K562 (cell line): ENCODE measurements around the gene USH2A. TPM values are rescaled to one million over a fixed set of nuclear protein-coding genes. Genes with fewer than 3 reads are reported as not detected.

Experiments
- ATAC-seq: fragments of 200-7000 bp; cut with Tn5 transposase; 3 replicates; pipeline ENCODE4 v1.9.1; 2020; ENCODE audit warnings: moderate library complexity
- BruUV-seq: library from RNA; stranded (reverse); fragments of 400-500 nt; replicated peaks from 2 replicates; lab custom pipeline; 2021; lab: Mats Ljungman, UMichigan
- CTCF ChIA-PET: fragments of 300-600 bp; formaldehyde crosslinking; extraction: SDS; loops from one replicate; lab custom pipeline; 2021; ENCODE audit warnings: low intra/inter-chr PET ratio; lab: Yijun Ruan, JAX
- POLR2A ChIA-PET: fragments of 300-600, 350-650 bp; sonication (Branson Sonifier 250); formaldehyde crosslinking; extraction: SDS; loops from one replicate; lab custom pipeline; 2021; ENCODE audit warnings: antibody characterized with exemption, inconsistent platforms; lab: Yijun Ruan, JAX
- DNase-seq, 4 experiments: peaks; one replicate each; pipeline versions ENCODE4 v3.0.0 to v3.0.0-alpha.2; 2011 to 2018; ENCODE audit warnings: low spot score in 3 of 4, mixed read lengths in 3 of 4; ENCODE audit errors: extremely low read depth in 1 of 4
- FAIRE-seq: peaks from 2 replicates; lab custom pipeline; 2011; peaks lifted over from hg19 to GRCh38; lab: Jason Lieb, UNC
- H2AFZ ChIP-seq: 2 replicates; pipeline ENCODE4 v1.6.0; 2011; ENCODE audit warnings: low read depth, low read length, control low read depth, inconsistent platforms
- H3K27ac ChIP-seq: fragments of 200-600 bp; 3 replicates; pipeline ENCODE4 v1.8.0; 2011; ENCODE audit warnings: low read depth, mild to moderate bottlenecking, control low read depth, inconsistent platforms, low read length, moderate library complexity, mixed read lengths; ENCODE audit errors: extremely low read depth
- H3K27me3 ChIP-seq, 2 experiments: fragments of 300-600 bp in 1 of 2; 2 replicates in 1 of 2; 3 replicates in 1 of 2; pipeline versions ENCODE4 v1.6.0 to v1.8.0; 2011; ENCODE audit warnings: inconsistent platforms in 2 of 2, low read length in 2 of 2, mild to moderate bottlenecking in 1 of 2, mixed read lengths in 1 of 2, moderate library complexity in 1 of 2; ENCODE audit not compliant: control insufficient read depth in 2 of 2, insufficient read depth in 2 of 2
- H3K36me3 ChIP-seq: fragments of 300-600 bp; 3 replicates; pipeline ENCODE4 v1.8.0; 2011; ENCODE audit warnings: mild to moderate bottlenecking, low read length, inconsistent platforms; ENCODE audit not compliant: control insufficient read depth, insufficient read depth
- H3K4me1 ChIP-seq, 2 experiments: fragments of 200-600 bp in 1 of 2; replicated peaks in 1 of 2; 2 replicates in 1 of 2; 3 replicates in 1 of 2; pipeline versions ENCODE4 v1.5.1 to v1.8.0; 2011; ENCODE audit warnings: inconsistent platforms in 2 of 2, low read length in 2 of 2, mild to moderate bottlenecking in 1 of 2, mixed read lengths in 1 of 2, moderate library complexity in 1 of 2; ENCODE audit not compliant: control insufficient read depth in 2 of 2, insufficient read depth in 2 of 2
- H3K4me2 ChIP-seq: 2 replicates; pipeline ENCODE4 v1.6.1; 2011; ENCODE audit warnings: low read length, control low read depth, inconsistent platforms, mixed read lengths; ENCODE audit not compliant: insufficient read depth
- H3K4me3 ChIP-seq: fragments of 200-600 bp; sonication (generic), shearing (Covaris generic); 2 replicates; pipeline ENCODE4 v1.5.1; 2016; ENCODE audit warnings: control low read depth, inconsistent platforms
- H3K79me2 ChIP-seq: fragments of 200-600 bp; 3 replicates; pipeline ENCODE4 v1.8.0; 2011; ENCODE audit warnings: low read length, inconsistent platforms; ENCODE audit not compliant: control insufficient read depth, insufficient read depth
- H3K9ac ChIP-seq, 2 experiments: 2 replicates each; pipeline versions ENCODE4 v1.6.0 to v1.6.1; 2011; ENCODE audit warnings: low read depth in 2 of 2, low read length in 2 of 2, control low read depth in 1 of 2, inconsistent platforms in 1 of 2, mild to moderate bottlenecking in 1 of 2, mixed read lengths in 1 of 2; ENCODE audit not compliant: insufficient read depth in 1 of 2
- H3K9me1 ChIP-seq: one replicate; pipeline ENCODE4 v1.6.0; 2011; ENCODE audit warnings: inconsistent platforms, mild to moderate bottlenecking, low read length, moderate library complexity; ENCODE audit not compliant: control insufficient read depth, insufficient read depth
- H3K9me3 ChIP-seq: replicated peaks from 2 replicates; pipeline ENCODE4 v1.5.1; 2011; ENCODE audit warnings: low read depth, low read length, inconsistent platforms; ENCODE audit not compliant: control insufficient read depth, insufficient read depth
- H4K20me1 ChIP-seq: replicated peaks from 2 replicates; pipeline ENCODE4 v1.6.1; 2011; ENCODE audit warnings: low read length, inconsistent platforms, mixed read lengths; ENCODE audit not compliant: control insufficient read depth, insufficient read depth
- CREM ChIP-seq: IDR thresholded peaks from 2 replicates; pipeline ENCODE4 v1.6.1; 2014; ENCODE audit warnings: antibody characterized with exemption, low read depth
- ETS2 ChIP-seq: IDR thresholded peaks from 2 replicates; pipeline ENCODE4 v1.6.1; 2016; ENCODE audit warnings: borderline replicate concordance, missing genetic modification characterization, mild to moderate bottlenecking, moderate library complexity, missing compliant biosample characterization; ENCODE audit not compliant: poor library complexity, severe bottlenecking
- GTF2A2 ChIP-seq: IDR thresholded peaks from 2 replicates; pipeline ENCODE4 v1.6.1; 2016; ENCODE audit warnings: mild to moderate bottlenecking, missing genetic modification characterization, missing compliant biosample characterization
- NELFE ChIP-seq: IDR thresholded peaks from 2 replicates; pipeline ENCODE4 v1.6.1; 2011; ENCODE audit warnings: mild to moderate bottlenecking; ENCODE audit not compliant: insufficient read depth, insufficient read length
- SOX6 ChIP-seq: fragments of 450-650 bp; IDR thresholded peaks from 2 replicates; pipeline ENCODE4 v1.6.1; 2014; ENCODE audit warnings: mild to moderate bottlenecking
- SRF ChIP-seq, 2 experiments: fragments of 250-450, 450-650 bp in 1 of 2; sonication (Bioruptor Pico) in 1 of 2; sonication (generic) in 1 of 2; formaldehyde crosslinking; IDR thresholded peaks; 2 replicates each; pipeline versions ENCODE4 v1.5.0 to v1.5.1; 2020 to 2022; ENCODE audit warnings: mild to moderate bottlenecking in 1 of 2, missing genetic modification reagents in 1 of 2
- TEAD2 ChIP-seq: fragments of 450-650 bp; IDR thresholded peaks from 2 replicates; pipeline ENCODE4 v1.6.1; 2016; ENCODE audit warnings: missing genetic modification characterization, control low read depth, missing compliant biosample characterization
- XRCC4 ChIP-seq: IDR thresholded peaks from one replicate; pipeline ENCODE4 v1.6.1; 2011; ENCODE audit not compliant: insufficient read depth, insufficient read length; ENCODE audit errors: extremely low read depth
- YBX1 ChIP-seq: fragments of 450-650 bp; IDR thresholded peaks from 2 replicates; pipeline ENCODE4 v1.7.1; 2016; ENCODE audit warnings: mild to moderate bottlenecking
- ZNF24 ChIP-seq: fragments of 450-650 bp; IDR thresholded peaks from 2 replicates; pipeline ENCODE4 v1.6.1; 2016
- ZNF584 ChIP-seq: fragments of 200-800 bp; sonication (Bioruptor generic); IDR thresholded peaks from 2 replicates; pipeline ENCODE4 v1.6.1; 2016; ENCODE audit warnings: low read depth, mild to moderate bottlenecking, missing genetic modification characterization, missing compliant biosample characterization
- ZNF764 ChIP-seq: fragments of 250-450 bp; sonication (Bioruptor Pico); IDR thresholded peaks from 2 replicates; pipeline ENCODE4 v1.4.0; 2020; ENCODE audit warnings: low read depth, mild to moderate bottlenecking, moderate library complexity
- ZSCAN32 ChIP-seq: fragments of 450-650 bp; formaldehyde crosslinking; IDR thresholded peaks from 2 replicates; pipeline ENCODE4 v1.4.0; 2020; ENCODE audit warnings: mild to moderate bottlenecking, moderate library complexity
- WGBS: fragments of 100-300 bp; shearing (Covaris generic); methylation state at CpG from one replicate; pipeline ENCODE4 v1.1.6; 2016; ENCODE audit warnings: low coverage, mixed read lengths; ENCODE audit not compliant: insufficient coverage; ENCODE audit errors: missing lambda C conversion rate; 5-methylcytosine and 5-hydroxymethylcytosine counted together
- in situ Hi-C: fragments of 300-500 bp; cut with MboI; formaldehyde crosslinking; loops from 4 replicates; pipeline ENCODE4 v1.15.0; 2018; ENCODE audit warnings: inconsistent platforms, mixed read lengths
- intact Hi-C: fragments of 100-400 bp; cut with micrococcal nuclease; formaldehyde crosslinking; loops from 2 replicates; pipeline ENCODE4 v1.14.2; 2022
- polyA plus RNA-seq, 8 experiments: library from polyadenylated mRNA; depleted of rRNA in 4 of 8; stranded (reverse) in 5 of 8; unstranded in 3 of 8; fragments of >200 nt; fragmentation: Nextera tagmentation in 2 of 8; fragmentation: Illumina TruSeq in 1 of 8; extraction: Ambion mirVana in 2 of 8; extraction: Trizol in 1 of 8; gene quantifications; 2 replicates each; pipeline versions ENCODE4 v1.2.1 to v1.2.3, GENCODE V29; 2011 to 2014; ENCODE audit warnings: inconsistent platforms in 1 of 8, missing spikeins in 1 of 8
- total RNA-seq, 7 experiments: library from RNA; depleted of rRNA in 6 of 7; stranded (reverse); fragments of >200 nt in 6 of 7; fragmentation: Illumina TruSeq in 2 of 7; extraction: Trizol in 2 of 7; gene quantifications; 2 replicates each; pipeline versions ENCODE4 v1.2.1 to v1.2.3, GENCODE V29; 2011 to 2021; ENCODE audit warnings: low replicate concordance in 1 of 7
- TF ChIP-seq, protein P1 (sequence below): fragments of 450-650 bp; IDR thresholded peaks from 2 replicates; pipeline ENCODE4 v1.6.1; 2016; ENCODE audit warnings: low read depth, mild to moderate bottlenecking, moderate library complexity

The USH2A gene
- total and polyA plus RNA-seq, 9 of the 15 experiments (the other 6 are each of a cell fraction or from before 2014, with no cell fraction given) = under 0.01 TPM; not detected in 7

GRCh38 chr1:215835951-215836350 is 587.3 kb downstream of the USH2A start:
- in situ Hi-C loops = no loop called here
- no peak for FAIRE-seq

GRCh38 chr1:215833941-215834729 is 589.1 kb downstream of the USH2A start:
- no peak for DNase-seq
- H3K4me1 ChIP-seq = no peaks in the 10 kb centered on the region
- H2AFZ ChIP-seq = no peak overlapping the region
- BruUV-seq = no TSS peak
- no peak overlapping the region for H3K4me2 ChIP-seq
- no peaks in the 10 kb centered on the region for H3K79me2 ChIP-seq
- H4K20me1 ChIP-seq = no peaks in the 10 kb centered on the region
- H3K27me3 ChIP-seq = no peaks in the 10 kb centered on the region
- H3K36me3 ChIP-seq = no peaks in the 10 kb centered on the region
- no peak overlapping the region for H3K4me3 ChIP-seq
- in situ Hi-C loops = no loop called here
- no peak for FAIRE-seq
- WGBS = 2% methylated on average over 3 of the region's 3 CpGs
- ChIA-PET POLR2A (no interaction called here), CTCF (interaction anchor here (0.6 kb wide), 1 partner anchor 1071 kb away, joined by 3 read pairs; no protein-coding TSS in a partner anchor)
- no peaks in the 10 kb centered on the region for H3K9me3 ChIP-seq
- intact Hi-C loops = no loop called here
- TF ChIP-seq ZNF764 (CRISPR knock-in tag) (no peak), NELFE (no peak), XRCC4 (no peak), YBX1 (no peak), CREM (no peak), ZSCAN32 (CRISPR knock-in tag) (no peak), ETS2 (tag) (no peak), TEAD2 (tag) (no peak), SRF (CRISPR knock-in tag; IDR thresholded peaks at IDR 0.05) (no peak), ZNF24 (no peak), SOX6 (no peak)
- TF ChIP-seq, protein P1, sequence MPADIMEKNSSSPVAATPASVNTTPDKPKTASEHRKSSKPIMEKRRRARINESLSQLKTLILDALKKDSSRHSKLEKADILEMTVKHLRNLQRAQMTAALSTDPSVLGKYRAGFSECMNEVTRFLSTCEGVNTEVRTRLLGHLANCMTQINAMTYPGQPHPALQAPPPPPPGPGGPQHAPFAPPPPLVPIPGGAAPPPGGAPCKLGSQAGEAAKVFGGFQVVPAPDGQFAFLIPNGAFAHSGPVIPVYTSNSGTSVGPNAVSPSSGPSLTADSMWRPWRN = no peak
- H3K9me1 ChIP-seq = no peaks in the 10 kb centered on the region
- no peak overlapping the region for H3K27ac ChIP-seq
- no peak for ATAC-seq
- H3K9ac ChIP-seq = no peak overlapping the region

More at GRCh38 chr1:215835951-215836350, 587.3 kb downstream of the USH2A start:
- H3K36me3 ChIP-seq = no peaks in the 10 kb centered on the region
- WGBS = 0% methylated on average over 2 of the region's 2 CpGs
- DNase-seq (no peak), ATAC-seq (no peak)
- H3K9me1 ChIP-seq = no peaks in the 10 kb centered on the region
- H3K9me3 ChIP-seq = no peaks in the 10 kb centered on the region
- no peaks in the 10 kb centered on the region for H3K4me1 ChIP-seq
- H3K27me3 ChIP-seq = no peaks in the 10 kb centered on the region
- ChIA-PET POLR2A (no interaction called here), CTCF (no interaction called here)
- H3K9ac ChIP-seq = no peak overlapping the region
- H4K20me1 ChIP-seq = no peaks in the 10 kb centered on the region
- H3K4me3 ChIP-seq = no peak overlapping the region
- no peak for TF ChIP-seq ZNF584 (CRISPR knock-in tag)
- no peak for TF ChIP-seq GTF2A2 (tag)
- H3K79me2 ChIP-seq = no peaks in the 10 kb centered on the region
- no peak overlapping the region for H2AFZ ChIP-seq
- no peak overlapping the region for H3K4me2 ChIP-seq
- no TSS peak for BruUV-seq
- no peak overlapping the region for H3K27ac ChIP-seq
- intact Hi-C loops = no loop called here
